Measurements from ENCODE around the gene C5orf47. TPM values are rescaled to one million over a fixed set of nuclear protein-coding genes. Genes with fewer than 3 reads are reported as not detected.

C5orf47 gene
- polyA plus RNA-seq, 2 of the 4 experiments (the other 2 are of a cell fraction), result 0.13 TPM; not detected in 1

DNA sequence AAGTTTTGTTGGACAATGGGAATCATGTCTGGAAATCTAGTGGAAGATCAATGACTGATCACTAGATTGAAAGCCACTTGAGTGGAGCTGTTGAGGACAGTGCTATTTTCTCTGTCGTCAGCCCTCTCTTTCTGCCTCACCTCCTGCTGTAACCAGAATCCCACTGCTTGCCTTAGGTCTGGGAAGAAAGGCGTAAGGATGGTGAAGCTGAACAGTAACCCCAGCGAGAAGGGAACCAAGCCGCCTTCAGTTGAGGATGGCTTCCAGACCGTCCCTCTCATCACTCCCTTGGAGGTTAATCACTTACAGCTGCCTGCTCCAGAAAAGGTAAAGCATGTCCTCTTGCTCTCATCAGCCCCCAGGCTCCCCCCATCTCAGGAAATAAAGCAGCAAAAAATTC is 57.6 kb downstream of the C5orf47 start:
- FAIRE-seq (no peak), ATAC-seq (no peak), DNase-seq (ENCODE audit: low read depth in 1 of 2, low spot score in 1 of 2) (no peak)
- no peaks in the 10 kb centered on the region for H3K9me3 ChIP-seq
- ChIA-PET POLR2A (no interaction called here), CTCF (interaction anchor here (0.6 to 7.9 kb wide), 7 partner anchors 11 to 890 kb away, joined by 3 to 422 read pairs (median 6); no protein-coding TSS in a partner anchor)
- no peaks in the 10 kb centered on the region for H3K4me1 ChIP-seq
- H3K4me2 ChIP-seq, result no peak overlapping the region
- H3K4me3 ChIP-seq, result no peak overlapping the region
- TF ChIP-seq KDM1A (IDR thresholded peaks at IDR 0.05; ENCODE audit: low read depth), result no peak
- no peak overlapping the region for H3K27ac ChIP-seq
- WGBS (ENCODE audit: missing lambda C conversion rate), result 12% methylated on average over 5 of the region's 5 CpGs

DNA sequence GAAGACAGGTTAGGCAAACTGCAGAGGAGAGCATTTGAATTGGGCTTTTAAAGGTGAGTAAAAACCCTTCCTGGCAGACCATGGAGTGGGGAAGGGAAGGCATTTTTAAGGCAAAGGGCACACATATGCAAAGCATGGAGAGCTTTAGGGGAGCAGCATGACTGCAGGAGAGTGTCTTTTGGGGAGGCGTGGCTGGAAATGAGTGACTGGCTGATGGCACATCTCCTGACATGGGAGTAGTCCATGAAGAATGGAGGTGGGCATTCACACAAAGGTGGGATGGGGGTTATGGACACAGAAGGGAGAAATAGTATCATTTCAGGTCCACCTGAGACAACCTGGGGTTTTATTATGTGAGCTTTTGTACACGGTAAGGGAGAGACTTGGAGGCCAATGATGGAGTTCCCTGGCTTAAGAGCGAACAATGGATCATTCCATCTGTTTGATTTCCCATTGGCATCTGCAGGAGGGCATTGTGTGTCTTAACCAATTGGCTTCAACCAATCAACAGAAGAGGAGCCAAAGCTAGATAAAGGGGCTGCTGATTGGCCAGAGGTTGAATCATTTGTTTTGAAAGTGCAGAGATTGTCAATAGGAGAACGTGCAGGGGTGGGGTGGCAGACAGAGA is 58.6 kb downstream of the C5orf47 start:
- Histone ChIP-seq H3K27ac (no peak overlapping the region), H3K4me1 (no peaks in the 10 kb centered on the region), H3K4me3 (no peak overlapping the region), H3K9me3 (no peaks in the 10 kb centered on the region), H3K4me2 (no peak overlapping the region)
- CTCF ChIA-PET, result interaction anchor here (1.2 to 7.9 kb wide), 3 partner anchors 10 to 264 kb away, joined by 3 to 422 read pairs (median 9); no protein-coding TSS in a partner anchor
- POLR2A ChIA-PET, result no interaction called here
- 2% methylated on average over 4 of the region's 4 CpGs for WGBS (ENCODE audit: missing lambda C conversion rate)
- no peak for FAIRE-seq
- no peak for DNase-seq (ENCODE audit: low read depth in 1 of 2, low spot score in 1 of 2)
- TF ChIP-seq TP53 (CRISPR knock-in tag; IDR thresholded peaks at IDR 0.05) (no peak), EHF (CRISPR knock-in tag; IDR thresholded peaks at IDR 0.05) (no peak), REST (IDR thresholded peaks at IDR 0.05) (no peak), HOXB13 (CRISPR knock-in tag; IDR thresholded peaks at IDR 0.05; ENCODE audit: low read depth) (no peak), CEBPB (IDR thresholded peaks at IDR 0.05) (no peak), HDAC2 (IDR thresholded peaks at IDR 0.05) (no peak), RARB (CRISPR knock-in tag; IDR thresholded peaks at IDR 0.05) (no peak), ZNF302 (CRISPR knock-in tag; IDR thresholded peaks at IDR 0.05) (no peak), MYC (IDR thresholded peaks at IDR 0.05; ENCODE audit: borderline replicate concordance, low read length) (no peak), JUN (IDR thresholded peaks at IDR 0.05) (no peak), EHMT2 (IDR thresholded peaks at IDR 0.05; ENCODE audit: low read depth) (no peak), RAD21 (conservative IDR thresholded peaks at IDR 0.05 in 1 of 2, IDR thresholded peaks at IDR 0.05 in 1 of 2) (no peak), CHD2 (IDR thresholded peaks at IDR 0.05; ENCODE audit: low read length, partially characterized antibody) (no peak), TFCP2L1 (CRISPR knock-in tag; IDR thresholded peaks at IDR 0.05) (no peak), NPAS2 (CRISPR knock-in tag; IDR thresholded peaks at IDR 0.05; ENCODE audit: borderline replicate concordance) (no peak), ZSCAN20 (CRISPR knock-in tag; IDR thresholded peaks at IDR 0.05) (no peak)
- no peak for ATAC-seq

GRCh38 chr5:174052636-174053035 is 63.7 kb downstream of the C5orf47 start:
- no peak for ATAC-seq
- no peaks in the 10 kb centered on the region for H3K9me3 ChIP-seq
- WGBS (ENCODE audit: missing lambda C conversion rate), result 42% methylated on average over 5 of the region's 5 CpGs
- TF ChIP-seq RAD21 (conservative IDR thresholded peaks at IDR 0.05 in 1 of 2, IDR thresholded peaks at IDR 0.05 in 1 of 2), result no peak
- no peak for TF ChIP-seq FOSB (CRISPR knock-in tag; IDR thresholded peaks at IDR 0.05)
- no peak for TF ChIP-seq EHMT2 (IDR thresholded peaks at IDR 0.05; ENCODE audit: low read depth)
- TF ChIP-seq GATA3 (IDR thresholded peaks at IDR 0.05; ENCODE audit: borderline replicate concordance), result no peak
- no peak for TF ChIP-seq JUN (IDR thresholded peaks at IDR 0.05)
- TF ChIP-seq RARB (CRISPR knock-in tag; IDR thresholded peaks at IDR 0.05), result no peak
- no peak for TF ChIP-seq ZC3H11A (IDR thresholded peaks at IDR 0.05)
- TF ChIP-seq FOXS1 (CRISPR knock-in tag; IDR thresholded peaks at IDR 0.05), result no peak
- TF ChIP-seq RCOR1 (IDR thresholded peaks at IDR 0.05; ENCODE audit: low read depth, low read length), result no peak
- TF ChIP-seq REST (IDR thresholded peaks at IDR 0.05), result no peak
- no peak for TF ChIP-seq HOXB13 (CRISPR knock-in tag; IDR thresholded peaks at IDR 0.05; ENCODE audit: low read depth)
- TF ChIP-seq KDM5A (IDR thresholded peaks at IDR 0.05), result no peak
- TF ChIP-seq CBX2 (IDR thresholded peaks at IDR 0.05; ENCODE audit: borderline replicate concordance, low read depth), result no peak
- TF ChIP-seq, protein P1, sequence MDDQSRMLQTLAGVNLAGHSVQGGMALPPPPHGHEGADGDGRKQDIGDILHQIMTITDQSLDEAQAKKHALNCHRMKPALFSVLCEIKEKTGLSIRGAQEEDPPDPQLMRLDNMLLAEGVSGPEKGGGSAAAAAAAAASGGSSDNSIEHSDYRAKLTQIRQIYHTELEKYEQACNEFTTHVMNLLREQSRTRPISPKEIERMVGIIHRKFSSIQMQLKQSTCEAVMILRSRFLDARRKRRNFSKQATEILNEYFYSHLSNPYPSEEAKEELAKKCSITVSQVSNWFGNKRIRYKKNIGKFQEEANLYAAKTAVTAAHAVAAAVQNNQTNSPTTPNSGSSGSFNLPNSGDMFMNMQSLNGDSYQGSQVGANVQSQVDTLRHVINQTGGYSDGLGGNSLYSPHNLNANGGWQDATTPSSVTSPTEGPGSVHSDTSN (IDR thresholded peaks at IDR 0.05), result no peak
- no peak for TF ChIP-seq MYC (IDR thresholded peaks at IDR 0.05; ENCODE audit: borderline replicate concordance, low read length)

More at GRCh38 chr5:174052636-174053035, 63.7 kb downstream of the C5orf47 start:
- H3K4me3 ChIP-seq, result no peak overlapping the region
- ChIA-PET POLR2A (no interaction called here), CTCF (interaction anchor here (1.0 to 3.4 kb wide), 3 partner anchors 8 to 259 kb away, joined by 3 to 15 read pairs (median 11); partner anchors contain the start of gene NSG2)
- H3K27ac ChIP-seq, result no peak overlapping the region
- FAIRE-seq (no peak), DNase-seq (ENCODE audit: low read depth in 1 of 2, low spot score in 1 of 2) (no peak)
- no peak overlapping the region for H3K4me2 ChIP-seq
- H3K4me1 ChIP-seq, result no peaks in the 10 kb centered on the region
